Panc1 (cell line): Measurements from ENCODE around the gene LRCH2. TPM values are rescaled to one million over a fixed set of nuclear protein-coding genes. Genes with fewer than 3 reads are reported as not detected.

Experiments
- ATAC-seq: fragments of 200-7000 bp; cut with Tn5 transposase; 2 replicates; pipeline ENCODE4 v1.9.1; 2020; ENCODE audit warnings: mild to moderate bottlenecking, moderate library complexity
- BruUV-seq: library from RNA; stranded (reverse); fragments of 400-500 nt; replicated peaks from 2 replicates; lab custom pipeline; 2021; lab: Mats Ljungman, UMichigan
- CTCF ChIA-PET: fragments of 300-600 bp; sonication (Branson Sonifier 250); formaldehyde crosslinking; loops from one replicate; lab custom pipeline; 2022; ENCODE audit warnings: antibody characterized with exemption; lab: Charles Lee
- POLR2A ChIA-PET: fragments of 300-600 bp; sonication (Branson Sonifier 250); formaldehyde crosslinking; loops from one replicate; lab custom pipeline; 2022; ENCODE audit warnings: antibody characterized with exemption; lab: Charles Lee
- DNase-seq: peaks from one replicate; pipeline ENCODE4 v3.0.0-alpha.2; 2010; ENCODE audit warnings: low read depth, low spot score
- H3K27ac ChIP-seq: 2 replicates; pipeline ENCODE4 v1.5.1; 2011; ENCODE audit warnings: mild to moderate bottlenecking, low read length, inconsistent platforms
- H3K27me3 ChIP-seq: fragments of 200-500 bp; sonication (Bioruptor generic); 2 replicates; pipeline ENCODE4 v1.6.0; 2014; ENCODE audit warnings: low read length, inconsistent platforms; ENCODE audit not compliant: control insufficient read depth, insufficient read depth
- H3K36me3 ChIP-seq: fragments of 200-500 bp; sonication (Bioruptor generic); 2 replicates; pipeline ENCODE4 v1.5.1; 2014; ENCODE audit warnings: inconsistent platforms, mild to moderate bottlenecking, low read length, moderate library complexity; ENCODE audit not compliant: control insufficient read depth, insufficient read depth
- H3K4me1 ChIP-seq: 2 replicates; pipeline ENCODE4 v1.5.1; 2011; ENCODE audit warnings: inconsistent platforms, mild to moderate bottlenecking, low read length, moderate library complexity; ENCODE audit not compliant: control insufficient read depth, insufficient read depth
- H3K4me3 ChIP-seq, 2 experiments: 2 replicates each; pipeline ENCODE4 v1.5.1; 2011 to 2012; ENCODE audit warnings: low read depth in 2 of 2, low read length in 2 of 2, mild to moderate bottlenecking in 2 of 2, inconsistent platforms in 1 of 2, moderate library complexity in 1 of 2
- H3K9me3 ChIP-seq: fragments of 200-500 bp; sonication (Bioruptor generic); 2 replicates; pipeline ENCODE4 v1.5.1; 2014; ENCODE audit warnings: low read depth, mild to moderate bottlenecking, inconsistent platforms, low read length, moderate library complexity; ENCODE audit not compliant: control insufficient read depth, insufficient read depth
- CTCF ChIP-seq: fragments of 450-650 bp; IDR thresholded peaks from 2 replicates; pipeline ENCODE4 v1.5.1; 2017; ENCODE audit warnings: mild to moderate bottlenecking
- POLR2AphosphoS5 ChIP-seq: IDR thresholded peaks from 2 replicates; pipeline ENCODE4 v1.6.1; 2012; ENCODE audit warnings: mild to moderate bottlenecking, low read depth, low read length, moderate library complexity
- REST ChIP-seq, 2 experiments: IDR thresholded peaks; 2 replicates each; pipeline ENCODE4 v1.6.1; 2011 to 2012; ENCODE audit warnings: low read depth in 2 of 2, control low read depth in 1 of 2, low read length in 1 of 2, mild to moderate bottlenecking in 1 of 2, moderate library complexity in 1 of 2; ENCODE audit not compliant: insufficient read depth in 1 of 2
- SIN3A ChIP-seq: IDR thresholded peaks from 2 replicates; pipeline ENCODE4 v1.6.1; 2012; ENCODE audit warnings: low read depth, mild to moderate bottlenecking, low read length, moderate library complexity, borderline replicate concordance; ENCODE audit not compliant: insufficient read depth
- TCF7L2 ChIP-seq: IDR thresholded peaks from 2 replicates; pipeline ENCODE4 v1.6.1; 2011; ENCODE audit warnings: mild to moderate bottlenecking, low read depth, low read length, inconsistent platforms
- in situ Hi-C: cut with HindIII; loops from 2 replicates; pipeline ENCODE4 v1.10.0; 2016; ENCODE audit warnings: low sequenced_read_pairs, low pct_unique_long_range_greater_than_20kb
- intact Hi-C: fragments of 100-400 bp; cut with micrococcal nuclease; formaldehyde crosslinking; loops from one replicate; pipeline ENCODE4 v1.10.0; 2022; ENCODE audit not compliant: unreplicated experiment
- total RNA-seq: library from RNA; stranded (reverse); gene quantifications from one replicate; pipeline ENCODE4 v1.2.1, GENCODE V29; 2021; ENCODE audit not compliant: unreplicated experiment

Gene LRCH2
- total RNA-seq, 1 experiment from 2014 or later: 0.13 TPM

GRCh38 chrX:115177932-115178331, 56.0 kb downstream of the LRCH2 start:
- TF ChIP-seq CTCF (no peak), TCF7L2 (no peak)
- DNase-seq: no peak
- Histone ChIP-seq H3K4me1 (no peaks in the 10 kb centered on the region), H3K9me3 (no peaks in the 10 kb centered on the region), H3K27me3 (no peaks in the 10 kb centered on the region), H3K27ac (no peak overlapping the region), H3K36me3 (no peaks in the 10 kb centered on the region), H3K4me3 (no peak overlapping the region)
- ATAC-seq: no peak
- intact Hi-C loops (no loop called here), in situ Hi-C loops (no loop called here)
- POLR2A ChIA-PET: no interaction called here
- no TSS peak for BruUV-seq
- CTCF ChIA-PET: no interaction called here

- intact Hi-C loops: no loop called here
- no TSS peak for BruUV-seq
- DNase-seq (no peak), ATAC-seq (no peak)
- Histone ChIP-seq H3K27me3 (no peaks in the 10 kb centered on the region), H3K27ac (no peak overlapping the region), H3K4me3 (no peak overlapping the region), H3K36me3 (no peaks in the 10 kb centered on the region), H3K9me3 (no peaks in the 10 kb centered on the region), H3K4me1 (no peaks in the 10 kb centered on the region)
- POLR2A ChIA-PET: no interaction called here
- in situ Hi-C loops: no loop called here
- CTCF ChIA-PET: no interaction called here
- TF ChIP-seq SIN3A (no peak), REST (IDR thresholded peaks at IDR 0.05; ENCODE audit: insufficient read depth in 1 of 2, low read depth in 2 of 2, low read length in 1 of 2) (no peak), TCF7L2 (no peak), CTCF (no peak), POLR2AphosphoS5 (no peak)
Measured at GRCh38 chrX:115174548-115174947, 59.3 kb downstream of the LRCH2 start.
